Stomach (tissue), 9 donors: ENCODE results near the gene TNS3. TPM values are rescaled to one million over a fixed set of nuclear protein-coding genes. Genes with fewer than 3 reads are reported as not detected.

Experiments
- DNase-seq, 2 donors: peaks; one replicate each; pipeline versions ENCODE4 v3.0.0 to v3.0.0-alpha.2; 2013 to 2019
- H3K27ac ChIP-seq, 5 donors: fragments of 200-600 bp in 4 of 5; sonication (generic) in 4 of 5; one replicate each; pipeline ENCODE4 v1.5.1; 2013 to 2019; ENCODE audit warnings: mild to moderate bottlenecking in 1 of 5, moderate library complexity in 1 of 5
- H3K27me3 ChIP-seq, 3 donors: fragments of 200-600 bp; sonication (generic); one replicate each; pipeline ENCODE4 v1.5.1; 2017 to 2019; ENCODE audit warnings: mixed run types in 1 of 3
- H3K36me3 ChIP-seq, 4 donors: fragments of 200-600 bp; sonication (generic); 1 replicate in 3 of 4; 2 replicates in 1 of 4; pipeline ENCODE4 v1.5.1; 2016 to 2019
- H3K4me1 ChIP-seq, 4 donors: fragments of 200-600 bp; sonication (generic); one replicate each; pipeline ENCODE4 v1.5.1; 2016 to 2019
- H3K4me3 ChIP-seq, 4 donors: fragments of 200-600 bp; sonication (generic) in 3 of 4; one replicate each; pipeline ENCODE4 v1.5.1; 2016 to 2019; ENCODE audit warnings: mild to moderate bottlenecking in 1 of 4
- H3K9me3 ChIP-seq, 4 donors: fragments of 200-600 bp; sonication (generic); one replicate each; pipeline ENCODE4 v1.5.1; 2016 to 2019
- EP300 ChIP-seq: sonication (generic); formaldehyde crosslinking; IDR thresholded peaks from one replicate; pipeline ENCODE4 v1.6.1; 2017; ENCODE audit warnings: antibody characterized with exemption
- POLR2A ChIP-seq, 4 donors: fragments of 450-650 bp; IDR thresholded peaks; one replicate each; pipeline ENCODE4 v1.6.1; 2016; ENCODE audit warnings: antibody characterized with exemption in 4 of 4, control low read depth in 2 of 4, mild to moderate bottlenecking in 1 of 4, moderate library complexity in 1 of 4
- POLR2AphosphoS5 ChIP-seq, 3 donors: sonication (generic); formaldehyde crosslinking; IDR thresholded peaks; one replicate each; pipeline ENCODE4 v1.6.1; 2016; ENCODE audit warnings: antibody characterized with exemption in 3 of 3
- WGBS, 5 donors: extraction: QIAGEN DNeasy Blood & Tissue Kit in 3 of 5; methylation state at CpG; one replicate each; pipeline versions ENCODE4 v1.1.5 to v1.1.7; 2013 to 2018; 5-methylcytosine and 5-hydroxymethylcytosine counted together
- intact Hi-C: fragments of 100-400 bp; cut with DNase I; formaldehyde crosslinking; loops from one replicate; pipeline ENCODE4 v1.15.1; 2023; ENCODE audit warnings: low total_unique reads
- polyA plus RNA-seq, 3 donors: library from polyadenylated mRNA; stranded (reverse); fragments of 200-250 nt; gene quantifications; one replicate each; pipeline ENCODE4 v1.2.3, GENCODE V29; 2013
- total RNA-seq, 5 donors: library from RNA; depleted of rRNA; stranded (reverse); fragments of >200 nt; gene quantifications; one replicate each; pipeline versions ENCODE4 v1.1.0 to v1.2.3, GENCODE V29; 2014 to 2016
- TF ChIP-seq, protein P1 (sequence below), 7 experiments: fragments of 450-650 bp in 4 of 7; fragments of 200-600 bp in 3 of 7; sonication (generic) in 3 of 7; IDR thresholded peaks; one replicate each; pipeline ENCODE4 v1.5.1; 2016 to 2019; ENCODE audit warnings: antibody characterized with exemption in 7 of 7, control low read depth in 2 of 7, mild to moderate bottlenecking in 1 of 7
- donor health status: healthy with polysubstance abuse.
- donor health status: Bipolar disorder and iron deficiency.
- donor health status: healthy.

The TNS3 gene
- total and polyA plus RNA-seq, 8 donors = 10.0 to 105 (median 41.0) TPM

- H3K4me3 ChIP-seq = no peak overlapping the region
- DNase-seq = peak; percentile 89 to 92
- 49 to 65% (median 59%) methylated on average over 7 to 9 of the region's 9 CpGs for WGBS, 5 donors
- TF ChIP-seq POLR2A (IDR thresholded peaks at IDR 0.05) = no peak
- TF ChIP-seq POLR2AphosphoS5 (IDR thresholded peaks at IDR 0.05) = peak; percentile 49 to 86 (median 62)
- H3K9me3 ChIP-seq = no peaks in the 10 kb centered on the region
- H3K27ac ChIP-seq = peak overlapping the region; percentile 79 to 89 (median 83)
- intact Hi-C loops = no loop called here
- H3K4me1 ChIP-seq = peaks cover 72 to 88% (median 84%) of the 10 kb centered on the region in 4 donors
- H3K27me3 ChIP-seq = no peaks in the 10 kb centered on the region
- H3K36me3 ChIP-seq = no peaks in the 10 kb centered on the region
Measured at GRCh38 chr7:47485640-47486435, 96.1 kb downstream of the TNS3 start.

- Histone ChIP-seq H3K4me1 (peaks cover 79 to 96% (median 89%) of the 10 kb centered on the region in 4 donors), H3K36me3 (no peaks in the 10 kb centered on the region), H3K9me3 (no peaks in the 10 kb centered on the region), H3K27me3 (no peaks in the 10 kb centered on the region), H3K27ac (peak overlapping the region; percentile 79 to 89 (median 83)), H3K4me3 (no peak overlapping the region)
- intact Hi-C loops = no loop called here
- TF ChIP-seq, protein P1, sequence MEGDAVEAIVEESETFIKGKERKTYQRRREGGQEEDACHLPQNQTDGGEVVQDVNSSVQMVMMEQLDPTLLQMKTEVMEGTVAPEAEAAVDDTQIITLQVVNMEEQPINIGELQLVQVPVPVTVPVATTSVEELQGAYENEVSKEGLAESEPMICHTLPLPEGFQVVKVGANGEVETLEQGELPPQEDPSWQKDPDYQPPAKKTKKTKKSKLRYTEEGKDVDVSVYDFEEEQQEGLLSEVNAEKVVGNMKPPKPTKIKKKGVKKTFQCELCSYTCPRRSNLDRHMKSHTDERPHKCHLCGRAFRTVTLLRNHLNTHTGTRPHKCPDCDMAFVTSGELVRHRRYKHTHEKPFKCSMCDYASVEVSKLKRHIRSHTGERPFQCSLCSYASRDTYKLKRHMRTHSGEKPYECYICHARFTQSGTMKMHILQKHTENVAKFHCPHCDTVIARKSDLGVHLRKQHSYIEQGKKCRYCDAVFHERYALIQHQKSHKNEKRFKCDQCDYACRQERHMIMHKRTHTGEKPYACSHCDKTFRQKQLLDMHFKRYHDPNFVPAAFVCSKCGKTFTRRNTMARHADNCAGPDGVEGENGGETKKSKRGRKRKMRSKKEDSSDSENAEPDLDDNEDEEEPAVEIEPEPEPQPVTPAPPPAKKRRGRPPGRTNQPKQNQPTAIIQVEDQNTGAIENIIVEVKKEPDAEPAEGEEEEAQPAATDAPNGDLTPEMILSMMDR (IDR thresholded peaks at IDR 0.05) = no peak
- TF ChIP-seq EP300 = no peak
- TF ChIP-seq POLR2A (IDR thresholded peaks at IDR 0.05) = no peak
- no peak for DNase-seq
- WGBS, 5 donors = 64 to 78% (median 69%) methylated on average over 13 to 17 of the region's 17 CpGs
Measured at GRCh38 chr7:47484923-47485639, 96.8 kb downstream of the TNS3 start.

DNA sequence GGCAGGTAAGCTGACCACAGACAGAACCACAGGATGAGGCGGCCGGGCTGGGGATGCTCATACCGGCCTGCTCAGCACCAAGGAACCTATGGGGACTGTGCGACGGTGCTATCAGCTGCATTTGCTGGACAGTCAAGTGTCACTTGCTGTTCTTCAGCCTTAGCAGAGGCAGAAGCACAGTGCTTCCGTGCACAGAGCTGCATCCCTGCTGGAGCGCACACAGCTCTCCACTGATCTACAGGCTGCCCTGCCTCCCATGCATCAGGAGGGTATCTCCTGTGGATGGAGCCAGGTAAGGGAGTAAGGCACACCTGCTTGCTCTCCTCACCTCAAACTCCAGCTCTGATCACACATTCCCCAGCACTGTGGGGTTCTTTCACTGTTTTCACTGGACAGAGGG is 97.5 kb downstream of the TNS3 start:
- no peaks in the 10 kb centered on the region for H3K9me3 ChIP-seq
- peak overlapping the region; percentile 38 to 89 (median 83) for H3K27ac ChIP-seq
- no peak for TF ChIP-seq POLR2A (IDR thresholded peaks at IDR 0.05)
- no peak for TF ChIP-seq POLR2AphosphoS5 (IDR thresholded peaks at IDR 0.05)
- no peak for TF ChIP-seq EP300
- TF ChIP-seq, protein P1 (IDR thresholded peaks at IDR 0.05) = no peak
- no peaks in the 10 kb centered on the region for H3K36me3 ChIP-seq
- peaks cover 83 to 100% (median 93%) of the 10 kb centered on the region in 4 donors for H3K4me1 ChIP-seq
- intact Hi-C loops = no loop called here
- no peak overlapping the region for H3K4me3 ChIP-seq
- 90 to 92% (median 91%) methylated on average over 7 of the region's 7 CpGs; no CpG with 5 or more reads in 1 of the 5 donors for WGBS, 5 donors
- no peaks in the 10 kb centered on the region for H3K27me3 ChIP-seq
- no peak for DNase-seq

DNA sequence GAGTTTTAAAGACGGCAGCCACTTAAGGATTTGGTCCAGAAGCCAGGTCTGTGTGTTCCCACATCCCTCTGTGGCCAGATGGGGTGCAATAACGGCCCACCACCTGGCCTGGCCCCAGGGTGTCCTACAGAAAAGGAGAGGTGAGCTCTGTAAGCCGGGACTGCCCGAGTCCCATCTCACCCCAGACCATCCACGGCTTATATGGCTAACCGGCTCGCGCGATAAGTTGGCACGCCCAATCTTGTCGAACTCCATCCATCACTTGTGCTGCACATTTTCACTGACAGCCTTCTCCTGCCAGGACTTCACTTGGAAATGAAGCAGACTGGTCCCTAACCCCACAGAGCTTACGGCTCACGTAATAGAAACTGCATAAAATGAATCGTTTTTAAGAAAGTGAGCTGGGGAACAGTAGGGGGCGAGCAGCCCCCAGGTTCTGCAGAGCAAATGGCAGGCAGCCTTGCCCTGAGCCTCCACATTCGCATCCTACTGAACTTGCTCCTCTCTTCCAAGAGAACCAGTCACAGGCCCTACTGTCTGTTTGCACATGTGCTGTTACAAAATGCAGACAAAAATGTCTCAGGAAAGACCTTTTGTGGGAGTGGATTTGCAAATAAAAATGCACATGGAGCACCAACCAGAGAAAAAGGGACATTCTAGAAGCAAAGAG is 98.2 kb downstream of the TNS3 start:
- H3K36me3 ChIP-seq = no peaks in the 10 kb centered on the region
- peaks cover 82 to 100% (median 91%) of the 10 kb centered on the region in 4 donors for H3K4me1 ChIP-seq
- intact Hi-C loops = no loop called here
- TF ChIP-seq, protein P1 (IDR thresholded peaks at IDR 0.05) = no peak
- TF ChIP-seq POLR2A (IDR thresholded peaks at IDR 0.05) (no peak), POLR2AphosphoS5 (IDR thresholded peaks at IDR 0.05) (no peak), EP300 (no peak)
- no peaks in the 10 kb centered on the region for H3K27me3 ChIP-seq
- 82 to 90% (median 87%) methylated on average over 15 to 16 of the region's 16 CpGs for WGBS, 5 donors
- peak overlapping the region; percentile 16 to 89 (median 83) for H3K27ac ChIP-seq
- no peak for DNase-seq
- H3K9me3 ChIP-seq = no peaks in the 10 kb centered on the region
- H3K4me3 ChIP-seq = no peak overlapping the region
